CD4-positive, alpha-beta T cell treated with Interleukin-17A for 1 hour (primary cell): ENCODE results near the gene ASIC4.

Source experiments
- DNase-seq: peaks from one replicate; pipeline ENCODE4 v3.0.0-alpha.2; 2020

The ASIC4 gene

GRCh38 chr2:219482674-219483405 lies 31.4 kb upstream of the ASIC4 start:
- DNase-seq = no peak

GRCh38 chr2:219483451-219484342 lies 30.6 kb upstream of the ASIC4 start:
- DNase-seq = no peak

GRCh38 chr2:219484343-219485200 lies 29.7 kb upstream of the ASIC4 start:
- DNase-seq = no peak

- no peak for DNase-seq
Observed at GRCh38 chr2:219485201-219485580, 29.1 kb upstream of the ASIC4 start.

- DNase-seq = no peak
Observed at GRCh38 chr2:219486380-219486959, 27.8 kb upstream of the ASIC4 start.

- no peak for DNase-seq
Observed at GRCh38 chr2:219488149-219488843, 26.0 kb upstream of the ASIC4 start.

GRCh38 chr2:219488844-219489194 lies 25.5 kb upstream of the ASIC4 start:
- DNase-seq = no peak

GRCh38 chr2:219489315-219489714 lies 25.0 kb upstream of the ASIC4 start:
- DNase-seq = no peak

- no peak for DNase-seq
Observed at GRCh38 chr2:219490186-219490585, 24.1 kb upstream of the ASIC4 start.

GRCh38 chr2:219490600-219491130 lies 23.6 kb upstream of the ASIC4 start:
- no peak for DNase-seq

GRCh38 chr2:219491278-219491963 lies 22.9 kb upstream of the ASIC4 start:
- DNase-seq = no peak

GRCh38 chr2:219492575-219492974 lies 21.7 kb upstream of the ASIC4 start:
- no peak for DNase-seq

GRCh38 chr2:219493086-219493485 lies 21.2 kb upstream of the ASIC4 start:
- no peak for DNase-seq

GRCh38 chr2:219494952-219495530 lies 19.2 kb upstream of the ASIC4 start:
- DNase-seq = no peak

GRCh38 chr2:219495531-219496122 lies 18.7 kb upstream of the ASIC4 start:
- peak; percentile 66 for DNase-seq

- DNase-seq = no peak
Observed at GRCh38 chr2:219496247-219496824, 17.9 kb upstream of the ASIC4 start.

GRCh38 chr2:219496825-219497494 lies 17.3 kb upstream of the ASIC4 start:
- no peak for DNase-seq

GRCh38 chr2:219497495-219498279 lies 16.6 kb upstream of the ASIC4 start:
- DNase-seq = peak; percentile 48
